ENCODE results near the gene ASTL. TPM values are rescaled to one million over a fixed set of nuclear protein-coding genes. Genes with fewer than 3 reads are reported as not detected.

ASTL gene
- total and polyA plus RNA-seq, 4 donors = not detected

- no peaks in the 10 kb centered on the region for H3K27me3 ChIP-seq (ENCODE audit: control insufficient read depth in 4 of 4, insufficient read depth in 4 of 4, low read length in 3 of 4)
- peak within 1 kb of the TSS; percentile 26 to 78 (median 65) for H3K4me3 ChIP-seq (ENCODE audit: low read depth in 1 of 3, low read length in 3 of 3)
- no peaks in the 10 kb centered on the region for H3K36me3 ChIP-seq (ENCODE audit: control insufficient read depth in 4 of 4, insufficient read depth in 3 of 4, low read depth in 1 of 4, low read length in 3 of 4)
- H3K9ac ChIP-seq (ENCODE audit: low read depth in 1 of 2, low read length in 2 of 2) = no peak within 1 kb of the TSS
- WGBS = 5% methylated on average over 94 of the region's 94 CpGs
- H3K9me3 ChIP-seq (ENCODE audit: control insufficient read depth in 4 of 4, low read length in 3 of 4) = no peaks in the 10 kb centered on the region
- no peak for TF ChIP-seq RAD21 (IDR thresholded peaks at IDR 0.05)
- peak in 1 of 2 donors; percentile 25 for TF ChIP-seq EGR1 (IDR thresholded peaks at IDR 0.05; ENCODE audit: low read depth in 2 of 2)
- DNase-seq (ENCODE audit: low spot score) = peak; percentile 57
- peak within 1 kb of the TSS; percentile 69 to 71 for H3K27ac ChIP-seq (ENCODE audit: low read depth in 1 of 2, low read length in 2 of 2)
- peaks cover 0 to 8% (median 5%) of the 10 kb centered on the region in 4 donors for H3K4me1 ChIP-seq (ENCODE audit: control insufficient read depth in 4 of 4, insufficient read depth in 4 of 4, low read length in 3 of 4)
These were observed 6.9 kb upstream of the ASTL start, which contains the start of gene DUSP2 for GRCh38 chr2:96145036-96145847. Gene DUSP2 (minus strand): TSS chr2:96145440. CDS start chr2:96145354, 86 bp downstream.

GRCh38 chr2:96144481-96145035, 6.3 kb upstream of the ASTL start:
- TF ChIP-seq FOXA1 (IDR thresholded peaks at IDR 0.05) = no peak
- TF ChIP-seq TAF1 (conservative IDR thresholded peaks at IDR 0.05) = no peak
- no peak for TF ChIP-seq EGR1 (IDR thresholded peaks at IDR 0.05; ENCODE audit: low read depth in 2 of 2)
- no peak for TF ChIP-seq SP1 (IDR thresholded peaks at IDR 0.05)
- no peak for TF ChIP-seq ATF3 (IDR thresholded peaks at IDR 0.05)
- no peak for TF ChIP-seq HNF4G (IDR thresholded peaks at IDR 0.05)
- no peak for TF ChIP-seq HNF4A (conservative IDR thresholded peaks at IDR 0.05)
- no peak for TF ChIP-seq REST (IDR thresholded peaks at IDR 0.05)
- TF ChIP-seq RXRA (IDR thresholded peaks at IDR 0.05) = no peak
- Histone ChIP-seq H3K9ac (ENCODE audit: low read depth in 1 of 2, low read length in 2 of 2) (no peak overlapping the region), H3K27ac (ENCODE audit: low read depth in 1 of 2, low read length in 2 of 2) (peak overlapping the region in 1 of 2 donors; percentile 55), H3K27me3 (ENCODE audit: control insufficient read depth in 4 of 4, insufficient read depth in 4 of 4, low read length in 3 of 4) (no peaks in the 10 kb centered on the region), H3K4me3 (ENCODE audit: low read depth in 1 of 3, low read length in 3 of 3) (peak overlapping the region; percentile 26 to 78 (median 65)), H3K9me3 (ENCODE audit: control insufficient read depth in 4 of 4, low read length in 3 of 4) (no peaks in the 10 kb centered on the region), H3K36me3 (ENCODE audit: control insufficient read depth in 4 of 4, insufficient read depth in 3 of 4, low read depth in 1 of 4, low read length in 3 of 4) (no peaks in the 10 kb centered on the region), H3K4me1 (ENCODE audit: control insufficient read depth in 4 of 4, insufficient read depth in 4 of 4, low read length in 3 of 4) (peaks cover 0 to 8% (median 5%) of the 10 kb centered on the region in 4 donors)
- DNase-seq (ENCODE audit: low spot score) = no peak
- WGBS = 21% methylated on average over 35 of the region's 35 CpGs

- Histone ChIP-seq H3K4me1 (ENCODE audit: control insufficient read depth in 4 of 4, insufficient read depth in 4 of 4, low read length in 3 of 4) (peaks cover 0 to 8% (median 5%) of the 10 kb centered on the region in 4 donors), H3K27me3 (ENCODE audit: control insufficient read depth in 4 of 4, insufficient read depth in 4 of 4, low read length in 3 of 4) (no peaks in the 10 kb centered on the region), H3K9ac (ENCODE audit: low read depth in 1 of 2, low read length in 2 of 2) (no peak overlapping the region), H3K9me3 (ENCODE audit: control insufficient read depth in 4 of 4, low read length in 3 of 4) (no peaks in the 10 kb centered on the region), H3K27ac (ENCODE audit: low read depth in 1 of 2, low read length in 2 of 2) (no peak overlapping the region), H3K4me3 (ENCODE audit: low read depth in 1 of 3, low read length in 3 of 3) (peak overlapping the region in 1 of 3 donors; percentile 1), H3K36me3 (ENCODE audit: control insufficient read depth in 4 of 4, insufficient read depth in 3 of 4, low read depth in 1 of 4, low read length in 3 of 4) (no peaks in the 10 kb centered on the region)
- no peak for TF ChIP-seq RXRA (IDR thresholded peaks at IDR 0.05)
- no peak for TF ChIP-seq ATF3 (IDR thresholded peaks at IDR 0.05)
- TF ChIP-seq RAD21 (IDR thresholded peaks at IDR 0.05) = no peak
- TF ChIP-seq EGR1 (IDR thresholded peaks at IDR 0.05; ENCODE audit: low read depth in 2 of 2) = no peak
- no peak for TF ChIP-seq SP1 (IDR thresholded peaks at IDR 0.05)
- no peak for TF ChIP-seq YY1 (IDR thresholded peaks at IDR 0.05)
- TF ChIP-seq FOXA2 (IDR thresholded peaks at IDR 0.05) = no peak
- TF ChIP-seq ZBTB33 (IDR thresholded peaks at IDR 0.05) = no peak
- no peak for DNase-seq (ENCODE audit: low spot score)
- WGBS = 89% methylated on average over 23 of the region's 23 CpGs
These were observed 5.7 kb upstream of the ASTL start for GRCh38 chr2:96143848-96144480.

Measured in liver (tissue), 9 donors.